Panc1 (cell line): ENCODE data around the gene TIGD3. TPM values are rescaled to one million over a fixed set of nuclear protein-coding genes. Genes with fewer than 3 reads are reported as not detected.

ENCODE experiments used
- ATAC-seq: fragments of 200-7000 bp; cut with Tn5 transposase; 2 replicates; pipeline ENCODE4 v1.9.1; 2020; ENCODE audit warnings: mild to moderate bottlenecking, moderate library complexity
- BruUV-seq: library from RNA; stranded (reverse); fragments of 400-500 nt; replicated peaks from 2 replicates; lab custom pipeline; 2021; lab: Mats Ljungman, UMichigan
- CTCF ChIA-PET: fragments of 300-600 bp; sonication (Branson Sonifier 250); formaldehyde crosslinking; loops from one replicate; lab custom pipeline; 2022; ENCODE audit warnings: antibody characterized with exemption; lab: Charles Lee
- POLR2A ChIA-PET: fragments of 300-600 bp; sonication (Branson Sonifier 250); formaldehyde crosslinking; loops from one replicate; lab custom pipeline; 2022; ENCODE audit warnings: antibody characterized with exemption; lab: Charles Lee
- DNase-seq: peaks from one replicate; pipeline ENCODE4 v3.0.0-alpha.2; 2010; ENCODE audit warnings: low read depth, low spot score
- H3K27ac ChIP-seq: 2 replicates; pipeline ENCODE4 v1.5.1; 2011; ENCODE audit warnings: mild to moderate bottlenecking, low read length, inconsistent platforms
- H3K27me3 ChIP-seq: fragments of 200-500 bp; sonication (Bioruptor generic); 2 replicates; pipeline ENCODE4 v1.6.0; 2014; ENCODE audit warnings: low read length, inconsistent platforms; ENCODE audit not compliant: control insufficient read depth, insufficient read depth
- H3K36me3 ChIP-seq: fragments of 200-500 bp; sonication (Bioruptor generic); 2 replicates; pipeline ENCODE4 v1.5.1; 2014; ENCODE audit warnings: inconsistent platforms, mild to moderate bottlenecking, low read length, moderate library complexity; ENCODE audit not compliant: control insufficient read depth, insufficient read depth
- H3K4me1 ChIP-seq: 2 replicates; pipeline ENCODE4 v1.5.1; 2011; ENCODE audit warnings: inconsistent platforms, mild to moderate bottlenecking, low read length, moderate library complexity; ENCODE audit not compliant: control insufficient read depth, insufficient read depth
- H3K4me3 ChIP-seq, 2 experiments: 2 replicates each; pipeline ENCODE4 v1.5.1; 2011 to 2012; ENCODE audit warnings: low read depth in 2 of 2, low read length in 2 of 2, mild to moderate bottlenecking in 2 of 2, inconsistent platforms in 1 of 2, moderate library complexity in 1 of 2
- H3K9me3 ChIP-seq: fragments of 200-500 bp; sonication (Bioruptor generic); 2 replicates; pipeline ENCODE4 v1.5.1; 2014; ENCODE audit warnings: low read depth, mild to moderate bottlenecking, inconsistent platforms, low read length, moderate library complexity; ENCODE audit not compliant: control insufficient read depth, insufficient read depth
- POLR2AphosphoS5 ChIP-seq: IDR thresholded peaks from 2 replicates; pipeline ENCODE4 v1.6.1; 2012; ENCODE audit warnings: mild to moderate bottlenecking, low read depth, low read length, moderate library complexity
- SIN3A ChIP-seq: IDR thresholded peaks from 2 replicates; pipeline ENCODE4 v1.6.1; 2012; ENCODE audit warnings: low read depth, mild to moderate bottlenecking, low read length, moderate library complexity, borderline replicate concordance; ENCODE audit not compliant: insufficient read depth
- TCF7L2 ChIP-seq: IDR thresholded peaks from 2 replicates; pipeline ENCODE4 v1.6.1; 2011; ENCODE audit warnings: mild to moderate bottlenecking, low read depth, low read length, inconsistent platforms
- in situ Hi-C: cut with HindIII; loops from 2 replicates; pipeline ENCODE4 v1.10.0; 2016; ENCODE audit warnings: low sequenced_read_pairs, low pct_unique_long_range_greater_than_20kb
- intact Hi-C: fragments of 100-400 bp; cut with micrococcal nuclease; formaldehyde crosslinking; loops from one replicate; pipeline ENCODE4 v1.10.0; 2022; ENCODE audit not compliant: unreplicated experiment
- total RNA-seq: library from RNA; stranded (reverse); gene quantifications from one replicate; pipeline ENCODE4 v1.2.1, GENCODE V29; 2021; ENCODE audit not compliant: unreplicated experiment
- TF ChIP-seq, protein P1 (sequence below), 2 experiments: IDR thresholded peaks; 2 replicates each; pipeline ENCODE4 v1.6.1; 2011 to 2012; ENCODE audit warnings: low read depth in 2 of 2, control low read depth in 1 of 2, low read length in 1 of 2, mild to moderate bottlenecking in 1 of 2, moderate library complexity in 1 of 2; ENCODE audit not compliant: insufficient read depth in 1 of 2
- TF ChIP-seq, protein P2 (sequence below): fragments of 450-650 bp; IDR thresholded peaks from 2 replicates; pipeline ENCODE4 v1.5.1; 2017; ENCODE audit warnings: mild to moderate bottlenecking

TIGD3 gene
- total RNA-seq, 1 experiment from 2014 or later = 2.4 TPM

DNA sequence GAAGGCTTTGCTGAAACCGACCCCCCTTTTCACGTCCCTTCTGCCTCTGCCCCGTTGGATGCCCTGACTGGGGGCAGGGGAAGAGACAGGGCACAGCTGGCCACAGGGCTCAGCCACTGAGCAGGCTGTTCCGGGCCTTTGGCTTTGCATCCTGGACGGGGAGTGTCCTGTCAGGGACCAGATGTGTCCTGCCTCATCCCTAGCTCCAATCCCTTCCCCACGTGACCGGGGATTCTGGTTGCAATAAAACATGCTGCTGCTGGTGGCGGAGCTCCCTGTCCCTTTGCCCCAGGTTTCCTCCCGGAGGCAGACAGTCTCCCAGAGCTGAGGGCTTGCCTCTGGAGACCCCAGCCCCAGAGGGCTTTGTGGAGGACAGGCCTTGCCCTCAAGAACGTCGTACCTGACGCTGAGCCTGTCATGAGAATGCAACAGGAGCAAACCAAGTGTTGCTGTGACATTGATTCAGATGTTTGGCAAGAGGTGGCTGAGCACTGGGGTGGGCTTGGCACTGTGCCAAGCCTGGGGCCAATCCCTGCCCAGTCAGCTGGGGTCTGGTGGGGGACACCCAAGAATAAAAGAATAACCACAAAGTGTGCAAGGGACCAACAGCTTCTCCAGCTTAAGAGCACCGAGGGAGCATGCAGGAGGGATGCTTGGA is 32.6 kb upstream of the TIGD3 start:
- in situ Hi-C loops = no loop called here
- H3K4me3 ChIP-seq = no peak overlapping the region
- peaks cover 8% of the 10 kb centered on the region for H3K4me1 ChIP-seq
- no peaks in the 10 kb centered on the region for H3K9me3 ChIP-seq
- no peaks in the 10 kb centered on the region for H3K27me3 ChIP-seq
- TF ChIP-seq, protein P1, sequence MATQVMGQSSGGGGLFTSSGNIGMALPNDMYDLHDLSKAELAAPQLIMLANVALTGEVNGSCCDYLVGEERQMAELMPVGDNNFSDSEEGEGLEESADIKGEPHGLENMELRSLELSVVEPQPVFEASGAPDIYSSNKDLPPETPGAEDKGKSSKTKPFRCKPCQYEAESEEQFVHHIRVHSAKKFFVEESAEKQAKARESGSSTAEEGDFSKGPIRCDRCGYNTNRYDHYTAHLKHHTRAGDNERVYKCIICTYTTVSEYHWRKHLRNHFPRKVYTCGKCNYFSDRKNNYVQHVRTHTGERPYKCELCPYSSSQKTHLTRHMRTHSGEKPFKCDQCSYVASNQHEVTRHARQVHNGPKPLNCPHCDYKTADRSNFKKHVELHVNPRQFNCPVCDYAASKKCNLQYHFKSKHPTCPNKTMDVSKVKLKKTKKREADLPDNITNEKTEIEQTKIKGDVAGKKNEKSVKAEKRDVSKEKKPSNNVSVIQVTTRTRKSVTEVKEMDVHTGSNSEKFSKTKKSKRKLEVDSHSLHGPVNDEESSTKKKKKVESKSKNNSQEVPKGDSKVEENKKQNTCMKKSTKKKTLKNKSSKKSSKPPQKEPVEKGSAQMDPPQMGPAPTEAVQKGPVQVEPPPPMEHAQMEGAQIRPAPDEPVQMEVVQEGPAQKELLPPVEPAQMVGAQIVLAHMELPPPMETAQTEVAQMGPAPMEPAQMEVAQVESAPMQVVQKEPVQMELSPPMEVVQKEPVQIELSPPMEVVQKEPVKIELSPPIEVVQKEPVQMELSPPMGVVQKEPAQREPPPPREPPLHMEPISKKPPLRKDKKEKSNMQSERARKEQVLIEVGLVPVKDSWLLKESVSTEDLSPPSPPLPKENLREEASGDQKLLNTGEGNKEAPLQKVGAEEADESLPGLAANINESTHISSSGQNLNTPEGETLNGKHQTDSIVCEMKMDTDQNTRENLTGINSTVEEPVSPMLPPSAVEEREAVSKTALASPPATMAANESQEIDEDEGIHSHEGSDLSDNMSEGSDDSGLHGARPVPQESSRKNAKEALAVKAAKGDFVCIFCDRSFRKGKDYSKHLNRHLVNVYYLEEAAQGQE (IDR thresholded peaks at IDR 0.05; ENCODE audit: insufficient read depth in 1 of 2, low read depth in 2 of 2, low read length in 1 of 2) = no peak
- TF ChIP-seq, protein P2, sequence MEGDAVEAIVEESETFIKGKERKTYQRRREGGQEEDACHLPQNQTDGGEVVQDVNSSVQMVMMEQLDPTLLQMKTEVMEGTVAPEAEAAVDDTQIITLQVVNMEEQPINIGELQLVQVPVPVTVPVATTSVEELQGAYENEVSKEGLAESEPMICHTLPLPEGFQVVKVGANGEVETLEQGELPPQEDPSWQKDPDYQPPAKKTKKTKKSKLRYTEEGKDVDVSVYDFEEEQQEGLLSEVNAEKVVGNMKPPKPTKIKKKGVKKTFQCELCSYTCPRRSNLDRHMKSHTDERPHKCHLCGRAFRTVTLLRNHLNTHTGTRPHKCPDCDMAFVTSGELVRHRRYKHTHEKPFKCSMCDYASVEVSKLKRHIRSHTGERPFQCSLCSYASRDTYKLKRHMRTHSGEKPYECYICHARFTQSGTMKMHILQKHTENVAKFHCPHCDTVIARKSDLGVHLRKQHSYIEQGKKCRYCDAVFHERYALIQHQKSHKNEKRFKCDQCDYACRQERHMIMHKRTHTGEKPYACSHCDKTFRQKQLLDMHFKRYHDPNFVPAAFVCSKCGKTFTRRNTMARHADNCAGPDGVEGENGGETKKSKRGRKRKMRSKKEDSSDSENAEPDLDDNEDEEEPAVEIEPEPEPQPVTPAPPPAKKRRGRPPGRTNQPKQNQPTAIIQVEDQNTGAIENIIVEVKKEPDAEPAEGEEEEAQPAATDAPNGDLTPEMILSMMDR = no peak
- no peak overlapping the region for H3K27ac ChIP-seq
- CTCF ChIA-PET = no interaction called here
- no peaks in the 10 kb centered on the region; the same call in 1 of the 2 replicates for H3K36me3 ChIP-seq
- intact Hi-C loops = no loop called here
- POLR2A ChIA-PET = interaction anchor here (0.6 kb wide), 1 partner anchor 47 kb away, joined by 3 read pairs; no protein-coding TSS in a partner anchor
- BruUV-seq = no TSS peak
- ATAC-seq (no peak), DNase-seq (no peak)

DNA sequence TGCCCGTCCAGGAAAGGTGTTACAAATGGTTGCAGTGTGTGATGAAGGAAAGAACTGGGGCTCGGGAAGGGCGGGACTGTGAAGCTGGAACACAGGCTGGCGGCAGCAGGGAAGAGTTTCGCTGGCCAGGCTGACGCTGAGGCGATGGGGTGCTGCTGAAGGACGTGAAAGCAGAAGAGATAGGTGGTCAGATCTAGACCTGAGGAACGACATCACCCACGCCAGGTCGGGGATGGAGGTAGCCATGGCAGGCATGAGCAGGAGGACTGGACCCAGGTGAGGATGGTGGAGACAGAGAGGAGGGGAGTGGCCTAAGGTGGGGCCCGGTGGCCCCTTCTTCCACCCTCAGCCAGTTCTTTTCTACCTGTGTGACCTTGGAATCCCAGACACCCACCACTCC is 30.7 kb upstream of the TIGD3 start:
- intact Hi-C loops = no loop called here

More for the DNA sequence above, 30.7 kb upstream of the TIGD3 start:
- ATAC-seq (peak; percentile 49), DNase-seq (no peak)
- Histone ChIP-seq H3K27me3 (no peaks in the 10 kb centered on the region), H3K4me1 (no peaks in the 10 kb centered on the region), H3K36me3 (no peaks in the 10 kb centered on the region; the same call in 1 of the 2 replicates), H3K27ac (no peak overlapping the region), H3K4me3 (no peak overlapping the region), H3K9me3 (no peaks in the 10 kb centered on the region)
- CTCF ChIA-PET = interaction anchor here (0.7 kb wide), 1 partner anchor 755 kb away, joined by 7 read pairs; no protein-coding TSS in a partner anchor
- POLR2A ChIA-PET = no interaction called here
- no TSS peak for BruUV-seq
- in situ Hi-C loops = no loop called here
- TF ChIP-seq TCF7L2 (no peak), POLR2AphosphoS5 (no peak), SIN3A (no peak)
- TF ChIP-seq, protein P1 (IDR thresholded peaks at IDR 0.05; ENCODE audit: insufficient read depth in 1 of 2, low read depth in 2 of 2, low read length in 1 of 2) = no peak
- TF ChIP-seq, protein P2 = no peak
